ENCODE results near the gene PSTK. TPM values are rescaled to one million over a fixed set of nuclear protein-coding genes. Genes with fewer than 3 reads are reported as not detected.

PSTK gene
- total RNA-seq, 1 donor from 2014 or later, result 2.8 TPM

DNA sequence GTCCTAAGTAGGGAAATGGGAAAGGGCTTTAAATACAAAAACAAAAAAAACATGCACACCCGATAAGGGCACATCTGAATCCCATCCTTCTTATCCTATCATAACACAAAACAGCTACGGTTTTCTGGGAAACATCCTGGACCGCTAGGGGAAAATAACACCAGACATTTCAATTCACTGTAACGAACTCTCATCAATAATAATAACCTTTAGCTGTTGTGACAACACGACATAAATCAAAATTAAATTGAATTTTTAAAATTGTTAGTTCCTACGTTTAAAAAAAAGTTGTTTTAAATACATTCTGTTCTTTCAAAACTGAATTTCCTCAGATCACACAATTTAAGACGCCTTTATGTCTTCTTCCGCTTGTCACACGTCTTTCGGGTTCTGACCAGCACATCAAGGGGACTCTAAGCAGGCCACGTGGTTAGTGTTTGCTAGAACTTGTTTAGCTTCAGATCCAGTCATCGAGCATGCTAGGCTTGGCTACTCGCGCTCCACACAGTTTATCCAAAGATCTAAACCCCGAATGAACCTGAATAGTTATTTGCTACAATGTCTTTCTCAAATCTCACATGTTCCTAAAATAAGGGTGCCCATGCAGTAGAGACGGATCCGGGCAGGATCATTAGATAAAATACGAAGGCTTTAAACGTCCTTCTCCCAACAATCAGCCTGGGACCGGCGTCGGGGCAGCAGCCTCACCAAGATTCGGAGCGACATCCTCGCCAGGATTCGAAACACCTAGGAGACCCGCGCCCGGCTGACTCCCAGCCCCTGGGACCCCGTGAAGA lies 27.6 kb downstream of the PSTK start:
- Histone ChIP-seq H3K4me3 (peak overlapping the region; percentile 96), H3K9me3 (no peaks in the 10 kb centered on the region), H3K27me3 (ENCODE audit: low read depth) (no peaks in the 10 kb centered on the region), H3K36me3 (peaks cover 6% of the 10 kb centered on the region), H3K27ac (peak overlapping the region; percentile 95), H3K4me1 (peaks cover 52% of the 10 kb centered on the region)
- intact Hi-C loops (cut with DNase I), result no loop called here
- peak; percentile 50 for DNase-seq
- TF ChIP-seq, protein P1, sequence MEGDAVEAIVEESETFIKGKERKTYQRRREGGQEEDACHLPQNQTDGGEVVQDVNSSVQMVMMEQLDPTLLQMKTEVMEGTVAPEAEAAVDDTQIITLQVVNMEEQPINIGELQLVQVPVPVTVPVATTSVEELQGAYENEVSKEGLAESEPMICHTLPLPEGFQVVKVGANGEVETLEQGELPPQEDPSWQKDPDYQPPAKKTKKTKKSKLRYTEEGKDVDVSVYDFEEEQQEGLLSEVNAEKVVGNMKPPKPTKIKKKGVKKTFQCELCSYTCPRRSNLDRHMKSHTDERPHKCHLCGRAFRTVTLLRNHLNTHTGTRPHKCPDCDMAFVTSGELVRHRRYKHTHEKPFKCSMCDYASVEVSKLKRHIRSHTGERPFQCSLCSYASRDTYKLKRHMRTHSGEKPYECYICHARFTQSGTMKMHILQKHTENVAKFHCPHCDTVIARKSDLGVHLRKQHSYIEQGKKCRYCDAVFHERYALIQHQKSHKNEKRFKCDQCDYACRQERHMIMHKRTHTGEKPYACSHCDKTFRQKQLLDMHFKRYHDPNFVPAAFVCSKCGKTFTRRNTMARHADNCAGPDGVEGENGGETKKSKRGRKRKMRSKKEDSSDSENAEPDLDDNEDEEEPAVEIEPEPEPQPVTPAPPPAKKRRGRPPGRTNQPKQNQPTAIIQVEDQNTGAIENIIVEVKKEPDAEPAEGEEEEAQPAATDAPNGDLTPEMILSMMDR (IDR thresholded peaks at IDR 0.05), result no peak
- peak; percentile 70 to 81 for ATAC-seq

DNA sequence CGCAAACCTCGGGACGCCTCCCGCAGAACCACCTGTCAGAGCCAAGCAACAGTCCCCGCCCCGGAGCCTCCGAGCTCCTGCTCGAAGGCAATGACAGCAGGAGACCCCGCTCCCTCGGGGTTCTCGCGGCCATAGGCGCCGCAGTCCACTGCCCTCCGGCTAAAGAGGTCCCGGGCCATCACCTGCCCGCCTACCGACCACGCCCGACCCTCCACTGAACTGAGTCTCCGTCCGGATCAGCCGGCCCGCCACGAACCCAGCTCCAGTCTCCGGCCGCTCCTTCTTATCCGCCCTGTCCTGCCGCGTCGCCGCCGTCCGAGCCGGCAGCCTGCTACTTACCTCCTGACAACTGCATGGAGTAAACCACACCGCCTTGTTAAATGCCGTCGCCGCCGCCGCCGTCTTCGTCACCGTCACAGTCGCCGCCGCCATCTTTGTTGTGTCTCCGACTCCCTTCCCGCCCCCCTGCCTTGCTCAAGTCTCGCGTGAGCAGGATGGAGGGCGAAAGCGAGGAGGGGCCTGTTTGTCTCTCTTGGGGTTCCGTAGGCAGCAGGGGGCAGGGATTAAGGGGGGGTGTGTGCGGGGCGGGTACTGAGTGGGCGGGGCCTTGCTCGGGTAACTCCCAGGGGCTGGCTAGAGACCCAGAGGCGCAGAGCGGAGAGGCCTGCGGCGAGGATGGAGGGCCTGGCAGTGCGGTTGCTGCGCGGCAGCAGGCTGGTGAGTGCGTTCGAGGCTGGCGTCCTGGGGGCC lies 28.3 kb downstream of the PSTK start, which contains the start of the genes ACADSB and IKZF5:
TSS of gene ACADSB (plus strand) at position 652 of the 750 bp plus-strand sequence. CDS start at position 676, 24 bp downstream.
TSS of gene IKZF5 (minus strand) at position 441 of the 750 bp plus-strand sequence. CDS start 10,170 bp downstream, outside the sequence.
- peaks cover 52% of the 10 kb centered on the region for H3K4me1 ChIP-seq
- no peaks in the 10 kb centered on the region for H3K9me3 ChIP-seq
- H3K4me3 ChIP-seq, result peak within 1 kb of the TSS; percentile 96
- H3K27me3 ChIP-seq (ENCODE audit: low read depth), result no peaks in the 10 kb centered on the region
- peak; percentile 97 for DNase-seq
- TF ChIP-seq, protein P1 (IDR thresholded peaks at IDR 0.05), result no peak
- peak within 1 kb of the TSS; percentile 95 for H3K27ac ChIP-seq
- peaks cover 6% of the 10 kb centered on the region for H3K36me3 ChIP-seq
- peak; percentile 97 to 99 for ATAC-seq
- intact Hi-C loops (cut with DNase I), result no loop called here

DNA sequence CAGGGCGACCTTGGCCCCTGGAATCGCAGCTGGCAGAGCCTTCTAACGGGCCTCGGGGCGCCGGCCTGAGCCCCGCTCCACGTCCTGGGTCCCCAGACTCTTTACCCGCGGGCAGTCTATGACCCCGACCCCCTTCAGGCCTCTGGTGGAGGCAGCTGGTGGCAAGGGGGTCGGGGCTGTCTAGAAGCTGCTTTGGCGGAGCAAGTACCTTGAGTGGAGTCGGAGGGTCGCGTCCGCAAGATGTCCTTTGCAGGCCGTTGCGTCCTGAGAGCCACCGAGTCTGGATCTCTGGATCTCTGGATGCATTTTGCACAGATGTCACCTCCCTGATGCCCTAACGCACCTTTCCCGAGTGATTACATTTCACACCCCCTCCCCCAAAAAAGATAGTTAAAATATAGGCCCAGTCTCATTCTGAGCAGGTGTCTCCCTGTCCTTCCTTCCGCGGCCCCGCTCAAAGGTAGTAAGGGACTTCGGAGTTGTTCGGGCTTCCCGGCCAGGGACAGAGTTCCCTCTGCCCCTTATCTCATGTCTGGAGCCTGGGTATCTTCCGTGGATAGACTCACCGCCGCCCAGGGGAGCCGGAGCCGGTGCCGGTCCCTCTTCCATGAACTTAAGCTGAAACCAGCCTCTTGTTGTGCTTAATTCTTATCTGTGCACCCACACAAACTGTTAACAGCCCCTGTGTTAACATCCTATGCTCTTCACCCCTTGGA lies 29.1 kb downstream of the PSTK start:
- Histone ChIP-seq H3K27ac (peak overlapping the region; percentile 95), H3K4me3 (peak overlapping the region; percentile 96), H3K36me3 (peaks cover 6% of the 10 kb centered on the region), H3K4me1 (peaks cover 46% of the 10 kb centered on the region), H3K27me3 (ENCODE audit: low read depth) (no peaks in the 10 kb centered on the region), H3K9me3 (no peaks in the 10 kb centered on the region)
- TF ChIP-seq, protein P1 (IDR thresholded peaks at IDR 0.05), result no peak
- peak; percentile 51 for DNase-seq
- peak; percentile 2 to 27 for ATAC-seq
- intact Hi-C loops (cut with DNase I), result no loop called here

DNA sequence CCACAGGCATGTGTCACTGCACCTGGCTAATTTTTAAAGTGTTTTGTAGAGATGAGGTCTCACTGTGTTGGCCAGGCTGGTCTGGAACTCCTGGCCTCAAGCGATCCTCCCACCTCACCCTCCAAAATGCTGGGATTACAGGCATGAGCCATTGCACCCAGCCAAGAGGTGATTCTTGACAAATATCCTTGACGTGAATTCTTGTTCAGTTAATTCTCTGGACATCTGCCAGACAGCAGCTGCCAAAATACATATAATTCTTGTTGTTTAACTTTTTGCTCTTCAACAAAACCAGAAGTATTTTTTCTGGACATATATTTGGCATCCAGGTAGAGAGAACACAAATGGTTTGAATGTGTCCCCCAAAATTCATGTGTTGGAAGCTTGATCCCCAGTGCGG lies 31.8 kb downstream of the PSTK start:
- DNase-seq (no peak), ATAC-seq (no peak)
- TF ChIP-seq, protein P1 (IDR thresholded peaks at IDR 0.05), result no peak

More for the DNA sequence above, 31.8 kb downstream of the PSTK start:
- intact Hi-C loops (cut with DNase I), result no loop called here
- no peak overlapping the region for H3K27ac ChIP-seq
- H3K4me1 ChIP-seq, result peaks cover 28% of the 10 kb centered on the region
- H3K9me3 ChIP-seq, result no peaks in the 10 kb centered on the region
- H3K36me3 ChIP-seq, result no peaks in the 10 kb centered on the region
- no peak overlapping the region for H3K4me3 ChIP-seq
- no peaks in the 10 kb centered on the region for H3K27me3 ChIP-seq (ENCODE audit: low read depth)
